Measurements from ENCODE around the gene KIAA1671.

Gene KIAA1671

DNA sequence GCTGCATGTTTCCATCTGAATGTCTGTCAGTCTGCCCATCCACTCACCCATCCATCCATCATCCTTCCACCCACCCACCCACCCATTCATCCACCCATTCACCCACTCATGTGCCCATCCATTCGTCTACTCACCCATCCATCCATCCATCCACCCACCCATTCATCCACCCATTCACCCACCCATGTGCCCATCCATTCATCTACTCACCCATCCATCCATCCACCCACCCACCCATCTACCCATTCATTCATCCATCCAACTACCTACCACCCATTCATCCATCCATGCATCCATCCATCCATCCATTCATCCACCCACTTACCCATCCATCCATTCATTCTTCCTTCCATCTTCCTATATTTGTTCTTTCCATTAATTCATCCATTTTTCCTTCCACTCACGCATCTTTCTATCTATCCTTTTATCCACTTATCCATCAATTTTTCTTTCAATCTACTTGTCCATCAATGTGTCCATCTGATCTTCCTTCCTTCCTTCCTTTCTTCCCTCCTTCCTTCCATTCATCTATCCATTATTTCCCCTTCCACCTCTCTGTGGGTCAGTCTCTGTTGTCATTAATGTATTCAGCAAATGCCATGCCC is 255.1 kb downstream of the KIAA1671 start:
- H3K36me3 ChIP-seq (ENCODE audit: control insufficient read depth, insufficient read depth, low read length), result no peaks in the 10 kb centered on the region

GRCh38 chr22:25208328-25208727 is 255.8 kb downstream of the KIAA1671 start:
- no peak overlapping the region for H3K4me3 ChIP-seq (ENCODE audit: low read depth, low read length)
- H3K4me1 ChIP-seq (ENCODE audit: control insufficient read depth, insufficient read depth, low read length), result no peaks in the 10 kb centered on the region
- H3K9me3 ChIP-seq (ENCODE audit: control insufficient read depth, insufficient read depth, low read depth, low read length), result peaks cover 2% of the 10 kb centered on the region; the same call in 1 of the 2 replicates
- no peaks in the 10 kb centered on the region for H3K27me3 ChIP-seq (ENCODE audit: control insufficient read depth, insufficient read depth, low read length)
- H3K27ac ChIP-seq (ENCODE audit: low read depth, low read length), result no peak overlapping the region
- H3K36me3 ChIP-seq (ENCODE audit: control insufficient read depth, insufficient read depth, low read length), result no peaks in the 10 kb centered on the region
- no peak overlapping the region for H3K9ac ChIP-seq (ENCODE audit: low read length)

More for the DNA sequence above, 255.1 kb downstream of the KIAA1671 start:
- Histone ChIP-seq H3K9me3 (ENCODE audit: control insufficient read depth, insufficient read depth, low read depth, low read length) (no peaks in the 10 kb centered on the region), H3K9ac (ENCODE audit: low read length) (no peak overlapping the region), H3K27me3 (ENCODE audit: control insufficient read depth, insufficient read depth, low read length) (no peaks in the 10 kb centered on the region), H3K4me1 (ENCODE audit: control insufficient read depth, insufficient read depth, low read length) (no peaks in the 10 kb centered on the region), H3K27ac (ENCODE audit: low read depth, low read length) (no peak overlapping the region), H3K4me3 (ENCODE audit: low read depth, low read length) (no peak overlapping the region)

GRCh38 chr22:25208743-25209505 is 256.4 kb downstream of the KIAA1671 start:
- no peaks in the 10 kb centered on the region for H3K36me3 ChIP-seq (ENCODE audit: control insufficient read depth, insufficient read depth, low read length)
- no peaks in the 10 kb centered on the region for H3K4me1 ChIP-seq (ENCODE audit: control insufficient read depth, insufficient read depth, low read length)
- H3K9me3 ChIP-seq (ENCODE audit: control insufficient read depth, insufficient read depth, low read depth, low read length), result peaks cover 8% of the 10 kb centered on the region; the same call in 1 of the 2 replicates
- H3K9ac ChIP-seq (ENCODE audit: low read length), result no peak overlapping the region
- no peak overlapping the region for H3K4me3 ChIP-seq (ENCODE audit: low read depth, low read length)
- no peak overlapping the region for H3K27ac ChIP-seq (ENCODE audit: low read depth, low read length)
- H3K27me3 ChIP-seq (ENCODE audit: control insufficient read depth, insufficient read depth, low read length), result no peaks in the 10 kb centered on the region

- Histone ChIP-seq H3K4me1 (ENCODE audit: control insufficient read depth, insufficient read depth, low read length) (no peaks in the 10 kb centered on the region), H3K27me3 (ENCODE audit: control insufficient read depth, insufficient read depth, low read length) (no peaks in the 10 kb centered on the region), H3K9ac (ENCODE audit: low read length) (no peak overlapping the region), H3K36me3 (ENCODE audit: control insufficient read depth, insufficient read depth, low read length) (no peaks in the 10 kb centered on the region), H3K27ac (ENCODE audit: low read depth, low read length) (no peak overlapping the region), H3K9me3 (ENCODE audit: control insufficient read depth, insufficient read depth, low read depth, low read length) (peaks cover 21% of the 10 kb centered on the region; the same call in 1 of the 2 replicates), H3K4me3 (ENCODE audit: low read depth, low read length) (no peak overlapping the region)
These were observed 258.3 kb downstream of the KIAA1671 start for GRCh38 chr22:25210793-25211192.

GRCh38 chr22:25212337-25212736 is 259.8 kb downstream of the KIAA1671 start:
- Histone ChIP-seq H3K4me3 (ENCODE audit: low read depth, low read length) (no peak overlapping the region), H3K9ac (ENCODE audit: low read length) (no peak overlapping the region), H3K27ac (ENCODE audit: low read depth, low read length) (no peak overlapping the region), H3K27me3 (ENCODE audit: control insufficient read depth, insufficient read depth, low read length) (no peaks in the 10 kb centered on the region), H3K9me3 (ENCODE audit: control insufficient read depth, insufficient read depth, low read depth, low read length) (peaks cover 25% of the 10 kb centered on the region), H3K4me1 (ENCODE audit: control insufficient read depth, insufficient read depth, low read length) (no peaks in the 10 kb centered on the region), H3K36me3 (ENCODE audit: control insufficient read depth, insufficient read depth, low read length) (no peaks in the 10 kb centered on the region)

DNA sequence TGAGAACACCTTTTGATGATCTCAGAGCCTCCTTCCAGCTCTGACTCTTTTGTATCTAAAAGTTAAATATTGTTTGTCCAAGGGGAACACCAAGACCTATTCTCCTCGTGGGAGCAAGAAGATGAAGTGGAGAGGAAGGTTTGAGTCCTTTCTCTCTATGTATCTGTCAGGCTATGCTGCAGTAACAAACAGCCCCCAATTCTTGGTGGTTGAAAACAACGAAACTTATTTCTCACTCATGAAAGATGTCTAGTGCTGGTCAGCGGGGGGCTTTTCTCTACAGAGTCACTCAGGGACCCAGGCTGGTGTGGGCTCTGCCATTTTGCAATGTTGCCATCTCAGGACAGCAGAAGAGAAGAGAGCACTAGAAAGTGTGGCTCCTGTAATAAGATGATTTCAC is 260.7 kb downstream of the KIAA1671 start:
- H3K9me3 ChIP-seq (ENCODE audit: control insufficient read depth, insufficient read depth, low read depth, low read length), result peaks cover 25% of the 10 kb centered on the region
- no peaks in the 10 kb centered on the region for H3K27me3 ChIP-seq (ENCODE audit: control insufficient read depth, insufficient read depth, low read length)
- H3K4me1 ChIP-seq (ENCODE audit: control insufficient read depth, insufficient read depth, low read length), result no peaks in the 10 kb centered on the region
- H3K4me3 ChIP-seq (ENCODE audit: low read depth, low read length), result no peak overlapping the region
- no peak overlapping the region for H3K27ac ChIP-seq (ENCODE audit: low read depth, low read length)
- no peak overlapping the region for H3K9ac ChIP-seq (ENCODE audit: low read length)
- no peaks in the 10 kb centered on the region for H3K36me3 ChIP-seq (ENCODE audit: control insufficient read depth, insufficient read depth, low read length)

GRCh38 chr22:25216230-25216629 is 263.7 kb downstream of the KIAA1671 start:
- no peak overlapping the region for H3K4me3 ChIP-seq (ENCODE audit: low read depth, low read length)
- H3K27ac ChIP-seq (ENCODE audit: low read depth, low read length), result no peak overlapping the region
- H3K27me3 ChIP-seq (ENCODE audit: control insufficient read depth, insufficient read depth, low read length), result peaks cover 7% of the 10 kb centered on the region; the same call in 1 of the 2 replicates
- H3K9ac ChIP-seq (ENCODE audit: low read length), result no peak overlapping the region
- H3K9me3 ChIP-seq (ENCODE audit: control insufficient read depth, insufficient read depth, low read depth, low read length), result peaks cover 25% of the 10 kb centered on the region
- no peaks in the 10 kb centered on the region for H3K4me1 ChIP-seq (ENCODE audit: control insufficient read depth, insufficient read depth, low read length)
- H3K36me3 ChIP-seq (ENCODE audit: control insufficient read depth, insufficient read depth, low read length), result no peaks in the 10 kb centered on the region

GRCh38 chr22:25219211-25219689 is 266.7 kb downstream of the KIAA1671 start, which contains the start of gene CRYBB2:
Gene CRYBB2, plus strand, starts transcription at chr22:25219639. Its CDS starts 1,791 bp downstream, at chr22:25221430.
- Histone ChIP-seq H3K27ac (ENCODE audit: low read depth, low read length) (no peak within 1 kb of the TSS), H3K4me1 (ENCODE audit: control insufficient read depth, insufficient read depth, low read length) (no peaks in the 10 kb centered on the region), H3K4me3 (ENCODE audit: low read depth, low read length) (no peak within 1 kb of the TSS), H3K9ac (ENCODE audit: low read length) (no peak within 1 kb of the TSS), H3K27me3 (ENCODE audit: control insufficient read depth, insufficient read depth, low read length) (peaks cover 7% of the 10 kb centered on the region; the same call in 1 of the 2 replicates), H3K36me3 (ENCODE audit: control insufficient read depth, insufficient read depth, low read length) (no peaks in the 10 kb centered on the region), H3K9me3 (ENCODE audit: control insufficient read depth, insufficient read depth, low read depth, low read length) (peaks cover 15% of the 10 kb centered on the region; the same call in 1 of the 2 replicates)

DNA sequence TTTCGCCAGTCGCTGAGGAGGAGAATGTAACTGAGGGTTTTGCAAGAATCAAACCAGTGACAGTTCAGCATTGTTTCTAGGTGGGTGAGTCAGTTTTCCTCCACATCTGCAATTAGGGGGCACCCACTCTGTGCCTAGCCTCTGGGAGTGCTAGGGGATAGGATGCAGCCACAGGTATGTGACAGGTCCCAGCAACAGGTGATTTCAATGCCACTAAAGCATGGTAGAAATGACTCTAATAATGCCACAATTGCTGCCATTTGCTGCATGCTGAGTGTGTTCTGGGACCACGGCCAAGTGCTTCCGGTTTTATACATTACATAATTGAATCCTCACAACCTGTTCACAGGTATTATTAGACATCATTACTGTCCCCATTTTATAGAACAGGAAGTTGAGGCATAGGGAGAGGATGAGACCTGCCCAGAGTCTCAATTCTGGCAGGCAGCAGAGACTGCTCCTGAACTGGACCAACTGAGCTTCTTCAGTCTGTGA is 267.5 kb downstream of the KIAA1671 start:
- H3K4me3 ChIP-seq (ENCODE audit: low read depth, low read length), result no peak overlapping the region
- H3K4me1 ChIP-seq (ENCODE audit: control insufficient read depth, insufficient read depth, low read length), result no peaks in the 10 kb centered on the region
- H3K9me3 ChIP-seq (ENCODE audit: control insufficient read depth, insufficient read depth, low read depth, low read length), result peaks cover 9% of the 10 kb centered on the region; the same call in 1 of the 2 replicates
- no peak overlapping the region for H3K9ac ChIP-seq (ENCODE audit: low read length)
- peaks cover 7% of the 10 kb centered on the region; the same call in 1 of the 2 replicates for H3K27me3 ChIP-seq (ENCODE audit: control insufficient read depth, insufficient read depth, low read length)
- H3K27ac ChIP-seq (ENCODE audit: low read depth, low read length), result no peak overlapping the region
- no peaks in the 10 kb centered on the region for H3K36me3 ChIP-seq (ENCODE audit: control insufficient read depth, insufficient read depth, low read length)

- Histone ChIP-seq H3K9ac (ENCODE audit: low read length) (no peak overlapping the region), H3K4me3 (ENCODE audit: low read depth, low read length) (no peak overlapping the region), H3K36me3 (ENCODE audit: control insufficient read depth, insufficient read depth, low read length) (no peaks in the 10 kb centered on the region), H3K9me3 (ENCODE audit: control insufficient read depth, insufficient read depth, low read depth, low read length) (no peaks in the 10 kb centered on the region), H3K27me3 (ENCODE audit: control insufficient read depth, insufficient read depth, low read length) (peaks cover 7% of the 10 kb centered on the region; the same call in 1 of the 2 replicates), H3K4me1 (ENCODE audit: control insufficient read depth, insufficient read depth, low read length) (no peaks in the 10 kb centered on the region), H3K27ac (ENCODE audit: low read depth, low read length) (no peak overlapping the region)
These were observed 269.3 kb downstream of the KIAA1671 start for GRCh38 chr22:25221790-25222189.

Measured in HUES6 (cell line).